Middle frontal gyrus (tissue), 1 donor: ENCODE measurements around the gene MAPRE2.
A peak's percentile ranks its signal among the peaks of the same experiment; 100 is the strongest.

Experiments used
- DNase-seq: peaks from one replicate; pipeline ENCODE4 v3.0.0-alpha.2; 2015; ENCODE audit warnings: low spot score; ENCODE audit errors: extremely low spot score

Gene MAPRE2

DNA sequence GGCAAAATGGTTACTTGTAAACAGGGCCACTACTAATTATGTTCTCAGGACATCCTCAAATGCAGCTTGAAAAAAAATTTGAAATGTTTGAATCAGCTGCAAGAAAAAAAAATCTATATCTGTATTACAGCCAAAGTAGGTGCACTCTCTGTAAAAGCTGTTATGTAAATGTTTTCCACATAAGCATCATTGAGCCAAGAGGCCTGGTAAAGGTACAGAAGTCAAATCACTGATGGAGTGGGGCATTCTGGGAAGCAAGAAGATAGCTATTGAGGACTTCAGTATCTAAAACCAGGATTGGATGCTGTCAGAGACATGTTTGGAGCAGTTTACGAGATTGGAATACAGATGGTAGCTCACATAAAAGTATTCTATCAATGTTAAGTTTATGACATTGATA is 80.3 kb downstream of the MAPRE2 start:
- no peak for DNase-seq

DNA sequence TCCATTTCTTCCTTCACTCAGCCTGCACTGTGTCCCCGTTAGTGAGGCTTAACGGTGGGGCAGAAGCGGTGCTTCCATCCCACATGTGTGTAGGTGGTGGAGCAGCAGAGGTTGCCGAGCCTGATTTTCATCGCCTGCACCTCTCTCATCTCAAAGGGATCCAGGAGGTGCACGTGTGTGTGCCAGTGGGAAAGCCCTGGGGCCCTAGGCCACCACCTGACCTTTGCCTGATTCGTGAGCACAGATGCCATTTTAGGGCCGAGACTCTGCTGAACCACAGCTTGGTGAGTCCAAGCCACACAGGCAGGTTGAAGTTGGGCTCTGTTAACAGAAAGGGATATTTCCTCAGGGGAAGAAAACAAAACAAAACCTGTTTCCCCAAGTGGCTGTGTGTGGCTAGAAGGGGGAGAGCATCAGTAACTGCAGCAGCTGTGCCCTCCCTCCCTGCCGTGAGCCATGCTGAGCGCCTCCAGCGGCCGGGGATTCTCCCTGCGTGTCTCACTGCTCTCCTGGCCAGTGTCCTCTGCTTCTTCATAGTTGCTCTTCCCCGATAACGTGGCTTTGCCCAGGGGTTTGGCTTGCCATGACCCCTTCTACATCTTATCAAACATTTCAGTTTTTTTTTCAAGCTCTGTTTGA is 81.5 kb downstream of the MAPRE2 start:
- DNase-seq, result no peak

DNA sequence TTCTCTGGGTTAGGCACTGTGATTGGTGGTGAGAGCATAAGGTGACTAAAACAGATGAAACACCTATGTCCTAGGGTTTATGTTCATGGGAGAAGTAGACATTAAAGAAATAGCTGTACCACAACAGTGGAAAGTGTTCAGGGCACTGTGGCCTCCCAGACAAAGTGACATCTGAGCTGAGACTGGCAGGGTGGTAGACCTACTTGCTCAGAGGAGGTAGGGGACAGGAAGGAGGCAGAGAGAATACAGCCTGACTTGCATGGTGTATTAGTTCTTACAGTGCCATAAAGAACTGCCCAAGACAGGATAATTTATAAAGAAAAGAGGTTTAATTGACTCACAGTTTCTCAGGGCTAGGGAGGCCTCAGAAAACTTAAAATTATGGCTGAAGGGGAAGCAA is 82.6 kb downstream of the MAPRE2 start:
- DNase-seq, result no peak

DNA sequence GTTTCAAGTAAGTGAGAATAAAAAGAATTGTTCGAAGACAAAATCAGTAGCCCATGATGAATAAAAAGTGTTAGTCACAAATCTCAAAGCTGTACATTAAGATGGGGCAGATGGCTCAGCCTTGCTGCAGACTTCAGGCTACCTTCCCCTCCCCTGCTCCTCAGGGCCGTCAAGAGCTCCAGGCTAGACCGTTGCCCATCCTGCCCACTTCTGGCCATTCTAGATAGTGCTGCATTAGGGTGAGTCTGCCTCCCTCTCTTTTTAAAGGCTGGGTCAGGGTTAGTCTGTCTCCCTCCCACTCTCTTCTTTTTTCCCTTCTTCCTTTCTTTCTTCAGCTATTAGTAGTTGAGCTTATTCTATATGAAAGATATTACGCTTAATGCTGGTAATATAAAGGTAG is 86.0 kb downstream of the MAPRE2 start:
- no peak for DNase-seq

DNA sequence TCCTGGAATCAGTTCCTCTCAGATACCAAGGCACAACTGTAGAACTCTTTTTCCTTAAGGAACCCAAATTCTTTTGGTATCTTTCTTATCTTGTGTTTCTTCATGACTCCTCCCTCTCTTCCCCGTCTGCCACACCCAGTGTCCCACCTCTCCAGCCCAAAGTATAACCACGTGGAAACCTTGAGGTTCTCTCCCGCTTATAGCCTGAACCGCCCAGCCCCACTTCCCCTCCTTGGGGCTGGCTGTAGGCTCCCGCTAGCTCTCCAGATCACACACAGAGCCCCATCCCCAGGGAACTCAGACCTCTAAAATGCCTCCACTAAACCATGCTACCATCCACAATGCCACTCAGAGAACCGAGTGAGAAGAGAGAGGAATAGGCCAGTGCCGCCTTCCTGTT is 87.5 kb downstream of the MAPRE2 start:
- DNase-seq, result no peak

DNA sequence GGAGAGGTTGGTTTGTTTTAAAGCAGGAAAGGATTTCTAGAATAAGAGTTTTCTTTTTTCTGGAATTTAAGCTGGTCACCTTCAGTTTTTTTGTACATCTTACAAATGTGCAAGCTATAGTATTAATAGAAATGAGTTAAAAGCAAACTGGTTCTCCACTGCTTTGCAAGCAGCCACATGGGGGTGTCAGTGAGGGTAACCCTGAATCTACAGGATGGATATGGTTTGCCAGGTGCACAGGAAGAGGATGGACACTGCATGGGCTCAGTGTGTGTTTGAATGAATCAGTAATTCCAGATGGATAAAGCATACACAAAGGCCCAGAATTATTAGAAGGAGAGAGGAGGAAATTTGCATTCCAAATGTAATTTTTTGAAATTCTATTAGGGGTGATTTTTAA is 89.0 kb downstream of the MAPRE2 start:
- DNase-seq, result no peak

DNA sequence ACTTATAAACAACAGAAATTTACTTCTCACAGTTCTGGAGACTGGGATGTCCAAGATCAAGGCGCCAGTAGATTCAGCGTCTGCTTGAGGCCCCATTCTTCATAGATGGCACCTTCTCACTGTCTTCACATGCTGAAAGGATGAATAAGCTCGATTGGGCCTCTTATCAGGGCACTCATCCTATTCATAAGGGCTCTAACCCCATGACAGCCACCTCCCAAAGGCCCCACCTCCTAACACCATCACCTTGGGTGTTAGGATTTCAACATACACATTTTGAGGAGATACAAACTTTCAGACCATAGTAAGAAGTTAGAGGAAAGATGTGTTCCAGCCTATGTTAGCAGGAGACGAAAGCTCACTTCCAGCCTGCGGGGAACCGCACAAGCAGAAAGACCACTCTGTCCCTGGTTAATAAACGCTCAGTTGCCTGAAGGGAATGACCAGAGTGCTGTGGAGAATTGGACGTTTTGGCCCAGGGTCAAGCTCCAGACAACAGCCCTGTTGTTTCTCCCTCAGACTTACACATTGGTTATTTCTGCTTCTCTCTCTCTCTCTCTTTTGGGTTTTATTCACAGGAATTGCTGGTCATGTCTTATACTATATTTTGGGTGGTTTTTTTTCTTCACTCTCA is 90.3 kb downstream of the MAPRE2 start:
- no peak for DNase-seq

DNA sequence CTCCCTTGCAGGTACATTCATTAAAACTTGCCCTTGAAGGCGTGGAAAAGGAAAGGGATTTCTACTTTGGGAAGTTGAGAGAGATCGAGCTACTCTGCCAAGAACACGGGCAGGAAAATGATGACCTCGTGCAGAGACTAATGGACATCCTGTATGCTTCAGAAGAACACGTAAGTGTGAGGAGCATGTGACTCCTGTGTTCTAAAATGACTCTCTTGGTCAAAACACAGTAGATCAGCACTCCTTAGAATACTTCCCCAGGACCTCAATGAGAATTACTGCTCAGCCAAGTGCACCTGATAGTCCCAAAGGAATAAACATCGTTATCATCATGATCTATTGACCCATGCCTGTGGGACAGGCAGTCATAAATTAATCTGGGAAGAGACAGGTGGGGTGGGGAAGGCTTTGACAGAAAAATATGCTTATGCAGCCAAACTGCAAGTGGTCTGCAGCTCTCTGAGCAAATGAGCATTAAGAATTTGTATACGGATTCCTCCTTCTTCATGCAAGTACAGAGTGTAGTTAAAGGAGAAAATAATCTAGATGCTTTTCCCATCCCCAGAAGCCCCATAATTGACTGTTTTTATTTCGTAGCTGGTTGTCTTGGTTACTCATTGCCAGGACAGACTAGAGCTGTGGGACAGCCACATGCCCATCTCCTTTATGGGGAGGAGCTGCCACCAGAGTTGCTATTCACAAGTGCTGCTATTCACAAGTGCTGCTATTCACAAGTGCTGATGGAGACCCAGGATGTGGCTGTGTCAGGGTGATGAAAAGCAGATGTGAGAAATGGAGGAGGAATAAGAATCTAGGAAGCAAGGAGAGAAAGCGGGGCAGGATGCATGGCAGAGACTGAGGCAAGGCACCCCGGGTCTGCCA is 91.0 kb downstream of the MAPRE2 start:
- DNase-seq, result no peak

DNA sequence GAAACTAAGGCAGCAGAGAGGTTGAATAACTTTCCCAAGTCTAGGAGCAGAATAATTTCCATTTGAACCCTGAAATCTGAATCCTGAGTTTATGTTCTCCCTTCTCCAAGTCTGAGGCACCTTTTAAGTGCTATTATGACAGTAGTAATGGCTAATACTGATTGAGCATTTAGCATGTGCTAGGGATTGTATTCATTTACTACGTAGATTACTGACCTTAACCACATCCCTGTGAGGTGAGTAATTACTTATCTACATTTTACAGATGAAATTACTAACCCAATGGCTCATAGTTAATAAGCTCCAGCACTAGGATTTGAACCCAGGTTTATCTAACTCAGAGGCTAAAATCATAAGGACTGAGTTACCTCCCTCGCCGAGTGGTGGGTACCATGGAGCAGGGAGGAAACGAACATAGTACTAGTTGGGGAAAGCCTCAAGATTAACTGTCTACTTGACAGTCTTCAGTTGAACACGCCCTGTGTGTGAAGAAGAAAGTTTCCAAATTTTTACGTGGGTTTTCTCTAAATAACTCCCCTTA is 93.0 kb downstream of the MAPRE2 start:
- DNase-seq, result no peak

DNA sequence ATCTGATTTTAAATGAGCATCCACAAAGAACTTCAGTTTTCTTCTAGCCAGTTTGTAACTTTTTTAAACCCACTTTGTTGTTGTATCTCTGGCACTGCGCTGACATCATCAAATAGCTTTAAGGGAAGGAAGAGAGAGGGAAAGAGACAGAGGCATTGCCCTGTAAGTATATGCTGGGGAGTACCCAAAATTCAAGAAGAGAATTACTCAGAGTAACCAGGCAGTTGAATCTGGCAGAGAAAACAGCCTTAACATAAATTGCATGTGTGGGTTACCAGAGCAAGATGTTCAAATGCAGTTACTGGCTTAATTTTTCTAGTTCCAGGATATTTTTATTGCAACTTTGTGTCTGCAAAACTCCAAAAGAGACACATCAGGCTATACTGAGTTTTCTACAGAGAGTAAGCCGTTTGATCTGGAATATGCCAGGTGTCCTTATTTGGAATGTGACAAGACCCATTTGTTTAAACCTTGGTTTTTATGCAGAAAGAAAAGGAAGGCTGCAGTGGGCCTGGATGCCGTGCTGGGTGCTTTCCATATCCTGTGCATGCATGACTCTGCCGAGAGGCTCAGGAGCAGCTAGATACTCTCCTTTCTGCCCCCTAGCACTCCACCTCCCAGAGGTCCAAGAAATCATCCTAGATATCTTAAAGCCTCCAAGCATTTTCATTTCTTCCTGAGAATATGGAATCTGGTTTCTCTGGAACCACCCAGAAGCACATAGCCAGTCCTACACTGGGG is 93.7 kb downstream of the MAPRE2 start:
- DNase-seq, result peak; percentile 42

DNA sequence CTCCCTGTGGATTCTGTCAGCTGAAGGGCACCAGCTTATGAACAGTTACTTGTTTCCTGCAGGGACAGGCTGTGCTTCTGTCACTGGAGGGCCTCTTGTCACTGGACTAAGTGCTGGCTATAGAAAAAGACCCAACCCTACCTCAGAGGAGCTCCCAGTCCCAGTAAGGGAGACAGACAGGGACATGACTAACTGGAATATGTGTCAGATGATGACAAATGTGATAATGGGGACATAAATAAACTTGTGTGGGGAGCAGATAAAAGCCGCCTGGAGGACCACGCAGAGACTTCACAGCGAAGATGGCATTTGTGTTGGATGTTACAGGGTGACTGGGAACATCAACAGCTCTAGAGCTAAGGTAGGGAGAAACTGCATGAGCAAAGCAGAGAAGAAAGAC is 95.0 kb downstream of the MAPRE2 start:
- DNase-seq, result no peak

DNA sequence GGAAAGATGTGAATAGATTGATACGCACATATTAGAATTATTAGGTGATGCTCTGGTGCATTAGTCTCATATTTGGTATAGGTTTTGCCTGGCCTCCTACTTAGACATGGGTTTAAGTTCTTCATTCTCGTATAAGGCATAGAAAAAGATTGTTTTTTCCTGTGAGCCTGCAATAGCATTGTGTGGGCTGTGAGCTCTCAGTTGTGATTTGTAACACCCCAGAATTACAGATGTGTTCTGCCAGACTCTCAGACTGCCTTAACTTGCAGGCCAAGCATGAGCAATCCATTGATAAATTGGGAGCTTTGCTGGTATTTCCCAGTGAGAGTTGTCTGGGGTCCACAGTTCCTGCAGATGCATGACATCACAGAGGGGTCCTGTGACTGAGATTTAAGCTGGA is 95.7 kb downstream of the MAPRE2 start:
- DNase-seq, result no peak

DNA sequence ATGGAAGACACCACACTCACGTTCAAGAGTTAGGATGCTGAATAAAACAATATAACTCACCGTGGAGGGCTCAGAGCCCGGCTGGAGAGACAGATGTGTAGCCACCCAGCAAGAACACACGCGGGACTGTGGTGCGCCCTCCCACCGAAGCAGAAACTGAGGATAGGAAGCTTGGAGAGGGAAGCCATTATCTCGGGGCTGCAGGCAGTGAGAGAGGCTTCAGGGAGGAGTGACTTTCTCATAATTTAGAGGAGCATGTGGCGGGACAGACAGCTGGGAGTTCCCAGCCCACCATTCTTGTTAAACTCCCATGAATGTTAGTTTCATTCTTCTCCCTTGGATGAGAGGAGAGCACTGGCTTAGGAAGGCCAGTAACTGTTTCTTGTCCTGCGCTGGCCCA is 96.4 kb downstream of the MAPRE2 start:
- no peak for DNase-seq

DNA sequence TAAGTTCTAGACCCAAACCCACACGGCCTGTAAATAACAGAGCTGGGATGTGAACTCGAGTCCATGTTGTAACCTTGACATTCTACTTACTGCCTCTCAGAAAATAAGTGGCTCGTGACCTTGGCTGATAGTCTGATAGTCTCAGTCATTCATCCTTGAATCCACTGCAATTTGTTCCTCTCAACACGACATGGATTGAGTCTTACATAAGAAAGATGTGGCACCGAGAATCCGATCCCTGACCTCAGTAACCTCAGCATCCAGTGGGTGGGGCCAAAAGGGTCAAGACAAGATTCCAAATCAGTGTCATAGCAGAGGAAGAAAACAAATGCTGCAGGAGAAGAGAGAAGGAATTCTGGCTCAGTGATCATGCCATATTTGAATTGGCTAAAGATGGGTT is 97.6 kb downstream of the MAPRE2 start:
- no peak for DNase-seq

DNA sequence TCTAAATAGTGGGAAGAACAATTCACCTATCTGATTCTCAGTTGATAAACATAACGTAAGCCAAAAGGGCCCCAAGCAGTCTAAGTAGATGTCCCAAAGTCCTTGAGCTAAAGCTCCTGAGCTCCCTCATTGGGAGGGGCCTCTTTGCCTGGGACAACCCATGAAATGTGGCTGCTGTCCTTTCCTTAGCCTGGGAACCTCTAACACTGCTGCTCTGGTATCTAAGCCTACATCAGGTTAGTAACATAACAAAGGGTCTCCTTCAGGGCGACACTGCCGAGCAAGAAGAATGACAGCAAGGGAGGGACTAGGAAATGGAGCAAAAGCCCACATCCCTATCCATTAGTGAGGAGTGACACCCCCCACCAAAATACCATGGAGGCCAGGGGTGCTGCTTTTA is 98.3 kb downstream of the MAPRE2 start:
- DNase-seq, result no peak

DNA sequence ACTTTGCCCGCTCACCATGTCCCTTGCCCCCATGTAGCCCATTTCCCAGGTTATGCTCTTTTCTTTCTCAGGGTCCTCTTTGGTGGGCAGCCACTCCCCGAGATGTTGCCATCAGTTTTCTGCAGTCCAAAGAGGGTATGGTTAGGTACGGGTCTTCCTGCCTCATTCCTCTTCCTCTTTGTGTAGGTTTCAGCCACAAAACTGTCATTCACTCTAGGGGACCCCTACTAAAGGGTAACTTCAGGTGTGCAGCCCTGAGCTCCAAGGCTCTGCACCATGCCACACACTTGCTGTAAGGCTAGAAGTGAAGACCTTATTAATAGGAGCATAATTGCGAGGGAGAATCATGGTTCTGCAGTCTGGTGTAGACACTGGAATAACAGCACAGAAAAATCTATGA is 99.9 kb downstream of the MAPRE2 start:
- no peak for DNase-seq

DNA sequence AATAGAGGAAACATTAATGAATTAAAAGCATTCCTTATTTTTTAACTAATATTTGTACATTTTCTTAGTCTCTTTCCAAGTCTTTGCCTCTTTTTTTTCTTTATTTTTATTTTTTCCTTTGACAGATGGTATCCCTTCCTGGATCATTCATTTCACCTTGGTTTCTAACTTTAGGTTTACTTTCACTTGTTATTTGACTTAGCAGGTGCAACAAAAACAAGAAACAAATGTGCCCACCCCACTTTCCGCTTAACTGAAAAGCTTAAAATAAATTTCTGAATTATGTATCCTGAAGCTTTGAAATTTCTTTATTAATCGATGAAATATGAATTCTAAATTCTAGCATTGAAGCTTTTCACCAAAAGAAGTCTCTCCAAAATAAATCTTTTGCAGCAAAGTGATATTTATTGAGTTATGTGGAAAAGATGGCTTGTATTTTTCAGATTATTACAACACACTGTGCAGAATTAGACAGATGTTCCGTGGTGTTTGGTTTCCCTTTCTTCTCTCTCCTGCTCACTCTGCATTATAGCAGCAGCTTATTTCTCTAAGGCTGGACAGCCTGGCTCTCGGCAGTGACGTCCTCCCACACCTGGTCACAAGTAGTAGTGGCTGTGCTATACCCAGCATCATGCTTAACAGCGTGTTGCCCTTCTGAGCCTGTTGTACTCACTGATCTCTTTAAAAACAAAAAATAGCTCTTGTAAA is 100.5 kb downstream of the MAPRE2 start:
- DNase-seq, result no peak

DNA sequence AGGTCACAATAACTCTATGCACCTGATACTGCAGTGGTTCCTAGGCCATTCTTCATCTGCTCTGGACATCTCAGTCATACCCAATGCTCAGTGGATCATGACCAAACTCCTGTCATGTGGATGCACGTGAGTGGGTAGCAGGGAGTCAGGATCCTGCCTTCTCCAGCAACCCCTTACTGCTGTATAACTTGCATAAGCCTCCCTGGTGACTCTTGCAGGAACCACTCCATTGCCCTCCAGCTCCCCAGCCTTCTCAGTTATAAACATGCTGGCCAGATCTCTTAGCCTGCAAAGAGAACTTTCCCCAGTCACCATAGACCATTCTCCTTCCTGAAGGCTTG is 101.0 kb downstream of the MAPRE2 start:
- no peak for DNase-seq

DNA sequence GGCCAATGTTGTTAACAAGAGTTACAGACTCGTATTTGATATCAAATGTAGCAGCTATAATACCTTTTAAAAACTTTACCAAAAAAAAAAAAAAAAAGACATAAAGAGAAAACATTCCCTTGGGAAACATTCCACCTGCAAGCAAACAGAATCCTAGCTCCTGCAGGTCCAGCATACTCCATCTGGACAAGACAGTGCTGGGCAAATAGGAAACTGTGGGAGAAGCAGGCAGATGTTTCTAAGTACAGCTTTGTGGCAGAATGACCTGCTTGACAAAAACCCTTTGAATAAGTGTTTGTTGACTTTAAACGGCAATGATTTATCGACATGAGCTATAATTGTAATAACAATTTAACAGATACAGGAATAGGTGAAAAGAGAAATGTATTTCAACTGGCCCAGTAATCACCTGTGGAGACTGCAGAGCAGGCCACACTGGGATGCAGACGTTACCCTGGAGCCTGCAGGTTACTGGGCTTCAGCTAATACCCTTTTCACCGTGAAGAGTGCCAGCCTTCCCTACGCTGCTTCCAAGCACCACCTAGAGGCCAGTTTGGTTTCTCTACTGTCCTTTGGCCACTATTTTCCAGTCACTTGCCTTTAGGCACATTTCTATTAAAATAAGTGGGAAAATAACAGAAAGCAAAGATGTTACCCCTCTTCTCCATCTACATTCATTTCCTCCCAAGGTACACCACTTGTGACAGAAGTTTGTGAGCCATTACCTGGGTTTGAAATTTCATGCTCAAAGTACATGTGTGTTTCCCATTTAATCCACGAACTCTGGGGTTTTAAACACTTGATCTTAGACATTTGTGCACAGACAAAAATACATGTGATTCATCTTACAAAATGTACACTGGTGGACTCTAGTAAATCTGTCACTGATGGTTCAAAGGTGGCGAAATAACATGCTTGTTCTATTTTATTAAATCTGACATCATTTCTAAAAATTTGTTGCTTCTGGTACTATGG is 102.7 kb downstream of the MAPRE2 start:
- peak; percentile 46 for DNase-seq

DNA sequence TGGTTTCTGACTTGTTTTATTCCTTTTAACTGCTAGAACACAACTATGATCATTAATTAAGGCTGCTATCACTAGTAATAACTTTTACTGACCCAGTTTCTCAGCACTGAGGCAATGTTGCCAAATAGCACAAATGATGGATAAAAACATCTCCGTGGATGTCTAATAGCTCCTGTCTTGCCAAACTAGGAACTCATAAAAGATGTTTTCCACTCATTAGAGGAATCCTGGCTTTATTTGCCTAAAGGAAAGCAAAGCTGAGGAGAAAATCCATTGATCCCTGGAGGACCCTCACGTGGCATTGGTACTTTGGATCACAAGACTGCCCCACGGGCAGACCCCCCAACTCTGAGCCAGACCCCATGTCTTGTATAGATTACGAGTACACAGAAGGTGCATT is 103.5 kb downstream of the MAPRE2 start:
- no peak for DNase-seq
